B cell (primary cell): ENCODE data around the gene TFDP1. TPM values are rescaled to one million over a fixed set of nuclear protein-coding genes. Genes with fewer than 3 reads are reported as not detected.

ENCODE experiments used
- ATAC-seq: fragments of 200-7000 bp; cut with Tn5 transposase; one replicate; pipeline ENCODE4 v1.10.0; 2021; ENCODE audit warnings: low read depth, mild to moderate bottlenecking, moderate number of reproducible peaks, moderate library complexity
- CTCF ChIA-PET: fragments of 350-600 bp; sonication (Branson Sonifier 250); formaldehyde crosslinking; loops from one replicate; lab custom pipeline; 2021; ENCODE audit warnings: antibody characterized with exemption, inconsistent platforms; lab: Charles Lee
- POLR2A ChIA-PET: fragments of 350-600 bp; sonication (Branson Sonifier 250); formaldehyde crosslinking; loops from one replicate; lab custom pipeline; 2021; ENCODE audit warnings: antibody characterized with exemption; lab: Charles Lee
- DNase-seq: peaks from one replicate; pipeline ENCODE4 v3.0.0; 2013
- H2AFZ ChIP-seq: 2 replicates; pipeline ENCODE4 v1.6.1; 2012; ENCODE audit warnings: mild to moderate bottlenecking, low read depth, low read length; ENCODE audit not compliant: insufficient read depth, poor library complexity, severe bottlenecking
- H3K27ac ChIP-seq, 2 donors: 1 replicate in 1 of 2; 2 replicates in 1 of 2; pipeline ENCODE4 v1.5.1; 2012 to 2013; ENCODE audit warnings: low read length in 2 of 2, mild to moderate bottlenecking in 2 of 2, moderate library complexity in 1 of 2
- H3K27me3 ChIP-seq, 4 experiments: fragments of 200-600 bp in 1 of 4; sonication (generic) in 1 of 4; replicated peaks in 1 of 4; 1 replicate in 2 of 4; 2 replicates in 2 of 4; pipeline versions ENCODE4 v1.6.1 to v1.7.0; 2013 to 2016; ENCODE audit warnings: low read length in 3 of 4, mild to moderate bottlenecking in 2 of 4, mixed read lengths in 1 of 4, moderate library complexity in 1 of 4; ENCODE audit not compliant: insufficient read depth in 4 of 4, control insufficient read depth in 3 of 4; ENCODE audit errors: control extremely low read depth in 1 of 4
- H3K36me3 ChIP-seq, 2 experiments: replicated peaks in 1 of 2; 1 replicate in 1 of 2; 2 replicates in 1 of 2; pipeline versions ENCODE4 v1.6.1 to v1.7.1; 2013; ENCODE audit warnings: low read length in 1 of 2; ENCODE audit not compliant: insufficient read depth in 2 of 2, control insufficient read depth in 1 of 2; ENCODE audit errors: control extremely low read depth in 1 of 2, extremely low read depth in 1 of 2
- H3K4me1 ChIP-seq, 2 donors: fragments of 200-600 bp in 1 of 2; sonication (generic) in 1 of 2; 1 replicate in 1 of 2; 2 replicates in 1 of 2; pipeline versions ENCODE4 v1.5.1 to v1.6.1; 2013 to 2017; ENCODE audit warnings: low read length in 2 of 2; ENCODE audit not compliant: control insufficient read depth in 2 of 2, insufficient read depth in 2 of 2
- H3K4me2 ChIP-seq: replicated peaks from 2 replicates; pipeline ENCODE3; 2012; ENCODE audit warnings: mild to moderate bottlenecking, low read depth, low read length; ENCODE audit not compliant: poor library complexity, severe bottlenecking
- H3K4me3 ChIP-seq, 5 experiments: fragments of 200-600 bp in 1 of 5; sonication (generic) in 1 of 5; 1 replicate in 3 of 5; 2 replicates in 2 of 5; pipeline versions ENCODE4 v1.5.1 to v1.7.0; 2011 to 2016; ENCODE audit warnings: low read length in 4 of 5, mild to moderate bottlenecking in 4 of 5, low read depth in 2 of 5, control low read depth in 1 of 5, moderate library complexity in 1 of 5; ENCODE audit not compliant: insufficient read depth in 1 of 5; ENCODE audit errors: control extremely low read depth in 1 of 5, extremely low read depth in 1 of 5
- H3K79me2 ChIP-seq: fragments of 200-600 bp; sonication (generic); one replicate; pipeline ENCODE4 v1.6.0; 2016; ENCODE audit warnings: low read length; ENCODE audit not compliant: control insufficient read depth, insufficient read depth
- H3K9ac ChIP-seq: fragments of 200-600 bp; sonication (generic); 2 replicates; pipeline ENCODE4 v1.6.1; 2017; ENCODE audit warnings: mild to moderate bottlenecking, low read length, moderate library complexity
- H3K9me3 ChIP-seq, 3 donors: one replicate each; pipeline versions ENCODE4 v1.6.1 to v1.7.1; 2013; ENCODE audit warnings: low read length in 2 of 3; ENCODE audit not compliant: control insufficient read depth in 2 of 3, insufficient read depth in 1 of 3; ENCODE audit errors: control extremely low read depth in 1 of 3
- H4K20me1 ChIP-seq: 2 replicates; pipeline ENCODE4 v1.6.0; 2012; ENCODE audit warnings: mild to moderate bottlenecking, low read length; ENCODE audit not compliant: insufficient read depth, control insufficient read depth, poor library complexity, severe bottlenecking
- H3K27ac Mint-ChIP-seq: one replicate; pipeline ENCODE4 v1.8.0; 2021; ENCODE audit warnings: mixed read lengths
- H3K27me3 Mint-ChIP-seq: one replicate; pipeline ENCODE4 v1.8.0; 2021; ENCODE audit warnings: mixed read lengths
- H3K4me1 Mint-ChIP-seq: one replicate; pipeline ENCODE4 v1.8.0; 2021; ENCODE audit warnings: mixed read lengths
- H3K4me3 Mint-ChIP-seq: one replicate; pipeline ENCODE4 v1.8.0; 2021; ENCODE audit warnings: mixed read lengths
- H3K9me3 Mint-ChIP-seq: one replicate; pipeline ENCODE4 v1.8.0; 2022; ENCODE audit warnings: mixed read lengths; ENCODE audit not compliant: insufficient read depth
- CTCF ChIP-seq: fragments of 200-600 bp; IDR thresholded peaks from one replicate; pipeline ENCODE4 v1.8.0; 2022; ENCODE audit warnings: antibody characterized with exemption, mild to moderate bottlenecking
- EZH2 ChIP-seq: IDR thresholded peaks from 2 replicates; pipeline ENCODE4 v1.6.1; 2012; ENCODE audit warnings: borderline replicate concordance, low read depth, mild to moderate bottlenecking, moderate library complexity, low read length; ENCODE audit not compliant: insufficient read depth, poor library complexity, severe bottlenecking
- WGBS: methylation state at CpG from one replicate; pipeline ENCODE4 v1.1.5; 2013; ENCODE audit warnings: missing lambda C conversion rate; ENCODE audit not compliant: insufficient coverage; 5-methylcytosine and 5-hydroxymethylcytosine counted together
- intact Hi-C: fragments of 100-400 bp; cut with micrococcal nuclease; formaldehyde crosslinking; loops from one replicate; pipeline ENCODE4 v1.10.0; 2022
- polyA minus RNA-seq: library from RNA; depleted of rRNA, polyadenylated mRNA; stranded (reverse); fragments of >200 nt; gene quantifications from 2 replicates; pipeline ENCODE4 v1.2.3, GENCODE V29; 2012
- polyA plus RNA-seq: library from polyadenylated mRNA; depleted of rRNA; stranded (reverse); fragments of >200 nt; gene quantifications from 2 replicates; pipeline ENCODE4 v1.2.3, GENCODE V29; 2012
- total RNA-seq, 2 donors: library from RNA; stranded (reverse); fragments of 120-200 nt in 1 of 2; gene quantifications; 1 replicate in 1 of 2; 2 replicates in 1 of 2; pipeline versions ENCODE4 v1.2.3 to v1.2.4, GENCODE V29; 2013 to 2022

The TFDP1 gene
- total RNA-seq, result 31.1 and 33.8 TPM in 2 replicates
- total RNA-seq (2013), result 21.9 TPM
- polyA plus RNA-seq, result 19.1 and 22.2 TPM in 2 replicates
- polyA minus RNA-seq, result 12.9 and 21.3 TPM in 2 replicates

DNA sequence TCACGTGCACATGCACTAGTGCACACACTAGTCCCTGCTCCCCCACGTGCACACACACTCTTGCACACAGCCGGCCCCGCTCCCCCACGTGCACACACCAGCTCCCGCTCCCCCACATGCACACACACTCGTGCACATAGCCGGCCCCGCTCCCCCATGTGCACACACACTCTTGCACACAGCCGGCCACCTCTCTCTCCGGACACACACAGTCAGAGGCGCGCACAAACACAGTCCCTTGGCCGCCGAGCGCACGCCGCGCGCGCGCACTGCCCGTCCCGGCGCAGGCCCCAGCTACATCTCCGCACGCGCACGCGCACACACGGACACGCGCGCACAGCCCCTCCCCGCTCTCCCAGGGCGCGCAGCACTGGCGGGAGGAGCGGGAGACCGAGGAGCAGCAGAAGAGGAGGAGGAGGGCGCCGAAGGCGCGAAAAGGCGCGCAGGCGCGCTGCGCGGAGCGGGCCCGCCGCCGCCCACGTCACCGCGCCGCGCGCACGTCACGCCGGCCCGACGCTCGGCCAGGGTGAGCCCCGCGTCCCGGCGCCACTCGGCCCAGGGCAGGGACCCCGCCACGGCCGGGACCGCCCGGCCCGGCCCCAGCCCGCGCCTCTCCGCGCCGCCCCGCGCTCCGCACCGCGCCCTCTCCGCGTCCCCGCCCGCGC, at the start of gene TFDP1:
Gene TFDP1 (plus strand): TSS at position 549 of the 665 bp plus-strand sequence. CDS start 1,085 bp downstream, outside the sequence.
- Mint-ChIP-seq H3K27me3 (no peaks in the 10 kb centered on the region), H3K4me3 (peak within 1 kb of the TSS; percentile 90), H3K4me1 (peaks cover 26% of the 10 kb centered on the region), H3K27ac (peak within 1 kb of the TSS; percentile 85), H3K9me3 (no peaks in the 10 kb centered on the region)
- Histone ChIP-seq H3K27ac (no peak within 1 kb of the TSS), H3K27me3 (no peaks in the 10 kb centered on the region), H3K4me3 (peak within 1 kb of the TSS; percentile 27 to 66 (median 56)), H4K20me1 (peaks cover 10% of the 10 kb centered on the region), H3K9ac (peak within 1 kb of the TSS; percentile 62), H3K4me1 (peaks cover 9 to 19% of the 10 kb centered on the region in 2 donors), H2AFZ (peak within 1 kb of the TSS; percentile 78), H3K4me2 (peak within 1 kb of the TSS; percentile 75), H3K9me3 (peaks cover 0 to 4% (median 0%) of the 10 kb centered on the region in 3 donors), H3K79me2 (peaks cover 36% of the 10 kb centered on the region), H3K36me3 (peaks cover 0 to 7% of the 10 kb centered on the region in 2 experiments)
- TF ChIP-seq EZH2, result no peak
- TF ChIP-seq CTCF, result no peak
- ChIA-PET POLR2A (no interaction called here), CTCF (no interaction called here)
- ATAC-seq (peak; percentile 83), DNase-seq (peak; percentile 73)
- intact Hi-C loops, result no loop called here
- WGBS, result 2% methylated on average over 92 of the region's 92 CpGs

DNA sequence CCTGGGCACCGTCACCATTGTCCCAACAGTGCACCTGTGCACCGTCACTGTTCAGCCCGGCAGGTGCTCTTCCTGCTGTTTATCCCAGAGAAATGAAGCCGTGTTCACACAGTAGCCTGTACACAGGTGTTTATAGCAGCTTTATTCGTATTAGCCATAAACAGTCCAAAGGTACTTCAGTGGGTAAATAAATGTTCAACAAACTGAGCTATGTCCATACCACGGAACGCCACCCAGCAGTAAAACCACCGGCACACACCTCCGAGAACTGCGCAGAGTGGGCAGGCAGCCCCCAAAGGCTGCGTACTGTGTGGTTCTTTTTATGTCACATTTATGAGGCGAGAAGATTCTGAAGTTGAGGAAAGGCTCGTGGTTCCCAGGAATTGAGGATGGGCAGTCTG, 49.2 kb upstream of the TFDP1 start:
- CTCF ChIA-PET, result no interaction called here

More for the DNA sequence above, 49.2 kb upstream of the TFDP1 start:
- Mint-ChIP-seq H3K27ac (no peak overlapping the region), H3K4me1 (no peaks in the 10 kb centered on the region), H3K4me3 (no peak overlapping the region), H3K9me3 (no peaks in the 10 kb centered on the region), H3K27me3 (no peaks in the 10 kb centered on the region)
- no peaks in the 10 kb centered on the region for H3K27me3 ChIP-seq
- POLR2A ChIA-PET, result no interaction called here
- no peak overlapping the region for H3K27ac ChIP-seq
- no peak overlapping the region for H2AFZ ChIP-seq
- H3K79me2 ChIP-seq, result peaks cover 6% of the 10 kb centered on the region
- H3K4me2 ChIP-seq, result no peak overlapping the region
- DNase-seq, result no peak
- TF ChIP-seq EZH2 (no peak), CTCF (no peak)
- no peak for ATAC-seq
- no peak overlapping the region for H3K4me3 ChIP-seq
- H3K36me3 ChIP-seq, result peaks cover 3 to 17% of the 10 kb centered on the region in 2 experiments
- no peaks in the 10 kb centered on the region for H4K20me1 ChIP-seq
- no peaks in the 10 kb centered on the region for H3K4me1 ChIP-seq
- H3K9me3 ChIP-seq, result peaks cover 0 to 3% (median 0%) of the 10 kb centered on the region in 3 donors
- intact Hi-C loops, result no loop called here
- no peak overlapping the region for H3K9ac ChIP-seq
- over 99% methylated on average over 11 of the region's 13 CpGs for WGBS
